Uterus (tissue), 2 donors: ENCODE results near the gene IER5.

Experiments used
- CTCF ChIP-seq, 4 experiments: fragments of 200-600 bp in 2 of 4; fragments of 450-650 bp in 2 of 4; sonication (generic) in 2 of 4; IDR thresholded peaks; one replicate each; pipeline ENCODE4 v1.5.1; 2016 to 2019; ENCODE audit warnings: antibody characterized with exemption in 4 of 4, mild to moderate bottlenecking in 2 of 4, moderate library complexity in 1 of 4
- POLR2A ChIP-seq, 2 donors: fragments of 450-650 bp; IDR thresholded peaks; one replicate each; pipeline ENCODE4 v1.6.1; 2016; ENCODE audit warnings: antibody characterized with exemption in 2 of 2, mild to moderate bottlenecking in 1 of 2, moderate library complexity in 1 of 2

- TF ChIP-seq POLR2A (IDR thresholded peaks at IDR 0.05): no peak
- no peak for TF ChIP-seq CTCF (IDR thresholded peaks at IDR 0.05)
Observed at GRCh38 chr1:181113059-181113641, 24.6 kb downstream of the IER5 start.
